ENCODE data around the gene FCRL4.
"Not testable (repeated sequence)": the region's sequence is repeated elsewhere in the genome, so short reads cannot be mapped to it uniquely, and the experiment has no call there.

FCRL4 gene

GRCh38 chr1:157551694-157552693 is 45.9 kb downstream of the FCRL4 start, which contains the start of gene FCRL5:
FCRL5 (minus strand) TSS chr1:157552515; CDS start chr1:157552362, 153 bp downstream.
- DNase-seq (ENCODE audit: low spot score): no peak

DNA sequence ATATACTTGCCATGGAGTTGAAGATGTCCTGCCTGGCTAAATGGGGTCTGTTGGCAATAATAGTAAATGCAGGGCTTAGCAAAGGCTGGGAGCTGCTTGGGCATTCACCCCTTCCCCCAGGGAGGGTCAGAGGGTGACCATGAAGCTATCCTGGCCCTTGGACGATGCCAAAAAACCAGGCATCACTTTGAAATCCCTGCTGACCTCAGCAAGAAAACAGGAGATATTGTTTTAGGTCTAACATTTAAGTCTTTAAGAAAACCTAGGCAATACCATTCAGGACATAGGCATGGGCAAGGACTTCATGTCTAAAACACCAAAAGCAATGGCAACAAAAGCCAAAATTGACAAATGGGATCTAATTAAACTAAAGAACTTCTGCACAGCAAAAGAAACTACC is 49.8 kb downstream of the FCRL4 start:
- DNase-seq (ENCODE audit: low spot score): not testable (repeated sequence)

DNA sequence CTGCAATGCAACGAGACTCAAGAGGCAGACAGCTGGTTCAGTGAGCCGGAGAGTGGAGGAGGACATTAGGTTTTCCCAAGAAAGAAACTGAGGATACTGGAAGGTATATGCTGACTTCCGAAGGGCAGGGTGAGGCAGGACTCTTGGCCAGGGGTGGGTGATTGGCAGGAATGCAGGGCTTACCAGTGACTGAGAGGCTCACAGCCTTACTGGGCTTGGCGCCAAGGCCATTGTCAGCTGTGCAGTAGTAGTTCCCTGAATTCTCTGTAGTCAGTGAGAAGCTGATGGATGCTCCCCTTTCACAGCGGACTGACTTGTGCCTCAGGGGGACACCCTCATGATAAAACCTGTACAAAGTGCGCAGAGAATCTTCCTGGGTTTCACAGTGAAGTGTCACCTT is 55.2 kb downstream of the FCRL4 start:
- no peak for DNase-seq (ENCODE audit: low spot score)

GRCh38 chr1:157540852-157541251 is 57.0 kb downstream of the FCRL4 start:
- DNase-seq (ENCODE audit: low spot score): no peak

DNA sequence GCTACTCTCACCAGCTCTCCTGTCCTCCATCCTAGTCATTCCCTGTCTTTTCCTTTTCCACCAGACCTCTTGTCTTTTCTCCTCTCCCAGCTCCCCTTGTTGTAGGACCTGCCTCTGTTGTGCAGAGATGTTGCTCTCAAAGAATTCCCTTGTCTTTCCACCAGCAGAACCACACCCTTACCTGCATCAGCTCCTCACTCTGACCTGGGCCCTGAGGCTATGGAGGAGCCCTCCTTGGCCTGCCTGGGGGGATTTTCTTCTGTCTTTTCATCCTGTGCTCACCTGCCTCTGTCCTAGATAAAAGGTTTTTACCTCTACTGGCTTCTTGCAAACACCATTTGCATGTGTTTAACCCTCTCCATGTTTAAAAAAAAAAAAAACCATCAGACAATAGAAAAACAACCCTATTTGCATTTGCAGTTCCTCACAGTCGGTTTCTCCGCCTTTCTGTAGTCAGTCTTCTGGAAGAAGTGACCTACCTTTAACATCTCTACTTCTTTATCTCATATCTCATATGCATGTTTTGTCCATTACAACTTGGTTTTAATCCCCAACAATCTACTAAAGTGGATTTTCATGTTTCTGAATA is 57.6 kb downstream of the FCRL4 start:
- no peak for DNase-seq (ENCODE audit: low spot score)

GRCh38 chr1:157539568-157539967 is 58.3 kb downstream of the FCRL4 start:
- no peak for DNase-seq (ENCODE audit: low spot score)

DNA sequence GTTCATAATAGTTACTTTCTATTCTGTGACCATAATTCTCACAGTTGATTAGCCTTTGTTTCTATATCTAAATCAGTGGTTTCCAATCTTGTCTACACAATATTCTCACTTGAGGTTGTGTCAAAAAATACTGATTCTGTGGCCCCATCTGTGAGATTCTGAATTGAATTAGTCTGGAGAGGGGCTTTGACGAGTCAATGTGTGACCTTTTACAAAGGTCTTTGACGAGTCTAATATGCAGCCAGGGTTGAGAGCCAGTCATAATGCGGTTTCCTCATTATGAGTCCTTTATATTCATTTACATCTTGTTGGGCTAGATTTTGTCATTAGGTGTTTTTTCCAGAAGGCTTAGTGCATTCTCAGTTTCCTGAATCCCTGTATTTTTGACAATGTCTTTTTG is 65.3 kb downstream of the FCRL4 start:
- DNase-seq (ENCODE audit: low spot score): no peak

DNA sequence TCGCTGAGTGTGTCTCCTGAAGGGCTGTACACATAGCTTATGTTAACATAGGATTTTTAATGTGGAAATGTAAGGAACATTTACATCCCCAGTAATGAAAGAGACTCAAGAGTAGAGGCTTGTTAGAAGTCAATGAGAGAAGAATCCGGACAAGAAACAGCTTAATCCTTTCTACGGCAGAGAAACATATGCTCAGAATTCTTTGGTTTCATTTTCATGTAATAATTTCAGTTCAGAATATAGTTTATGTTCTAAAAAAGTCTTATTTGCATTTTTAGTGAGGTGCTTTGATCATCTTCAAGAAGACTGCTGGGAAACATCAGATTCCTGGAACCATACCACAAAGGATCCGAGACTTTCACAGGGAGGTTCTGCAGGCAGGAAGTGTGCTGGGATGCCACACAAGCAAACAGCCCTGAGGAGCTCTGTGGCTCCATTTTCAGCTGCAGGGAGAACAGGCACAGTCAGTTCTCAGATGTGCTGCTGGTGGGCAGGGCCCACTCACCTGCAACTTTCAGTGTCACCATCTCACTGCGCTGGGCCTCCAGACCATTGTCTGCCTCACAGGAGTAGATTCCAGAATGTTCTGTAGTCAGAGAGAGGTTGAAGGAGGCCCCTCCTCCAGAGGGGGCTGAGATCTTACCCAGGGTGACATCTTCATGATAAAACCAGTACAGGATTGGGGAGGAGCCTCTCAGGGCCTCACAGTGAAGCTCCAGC is 74.0 kb downstream of the FCRL4 start:
- no peak for DNase-seq (ENCODE audit: low spot score)

Data from RKO (cell line).